OCI-LY1 (cell line): Measurements from ENCODE around the gene NUP188.

Experiments
- CTCF ChIP-seq: fragments of 200-600 bp; sonication (generic), shearing (Covaris generic); IDR thresholded peaks from 2 replicates; pipeline ENCODE4 v1.5.1; 2017; ENCODE audit warnings: mild to moderate bottlenecking, antibody characterized with exemption, low read length, moderate library complexity, mixed read lengths
- EZH2 ChIP-seq: fragments of 200-600 bp; sonication (generic), shearing (Covaris generic); IDR thresholded peaks from 2 replicates; pipeline ENCODE4 v1.8.0; 2017; ENCODE audit warnings: borderline replicate concordance, mixed run types, mild to moderate bottlenecking, antibody characterized with exemption, low read length, moderate library complexity, mixed read lengths

- no peak for TF ChIP-seq EZH2
- TF ChIP-seq CTCF = no peak
Measured at GRCh38 chr9:129005336-129005997, 58.0 kb downstream of the NUP188 start.
